ENCODE measurements around the gene LRRK1.

LRRK1 gene

GRCh38 chr15:101024073-101024695, 105.0 kb downstream of the LRRK1 start:
- Histone ChIP-seq H3K9me3 (ENCODE audit: insufficient read depth, low read length, severe bottlenecking) (no peaks in the 10 kb centered on the region), H4K20me1 (ENCODE audit: insufficient read depth, low read length) (no peaks in the 10 kb centered on the region), H3K4me1 (ENCODE audit: insufficient read depth, low read length) (no peaks in the 10 kb centered on the region), H3K9ac (ENCODE audit: low read depth, low read length) (no peak overlapping the region), H3K4me3 (ENCODE audit: low read depth in 1 of 2, low read length in 2 of 2) (no peak overlapping the region), H3K79me2 (ENCODE audit: insufficient read depth, low read length) (no peaks in the 10 kb centered on the region), H3K27me3 (ENCODE audit: insufficient read depth, low read length, poor library complexity) (no peaks in the 10 kb centered on the region), H2AFZ (ENCODE audit: low read depth, low read length) (no peak overlapping the region), H3K36me3 (ENCODE audit: insufficient read depth, low read length) (no peaks in the 10 kb centered on the region), H3K27ac (ENCODE audit: low read length) (no peak overlapping the region), H3K4me2 (ENCODE audit: insufficient read depth, low read length) (no peak overlapping the region)
- TF ChIP-seq EZH2 (IDR thresholded peaks at IDR 0.05; ENCODE audit: borderline replicate concordance, low read depth, low read length, severe bottlenecking) (no peak), CTCF (IDR thresholded peaks at IDR 0.05; ENCODE audit: borderline replicate concordance, extremely low read depth, low read length, poor library complexity, severe bottlenecking) (no peak)
- ATAC-seq (ENCODE audit: insufficient read depth, low read depth) (no peak), DNase-seq (no peak)

- ATAC-seq (ENCODE audit: insufficient read depth, low read depth): no peak
- Histone ChIP-seq H3K27ac (ENCODE audit: low read length) (no peak overlapping the region), H3K27me3 (ENCODE audit: insufficient read depth, low read length, poor library complexity) (no peaks in the 10 kb centered on the region), H3K9me3 (ENCODE audit: insufficient read depth, low read length, severe bottlenecking) (no peaks in the 10 kb centered on the region), H3K36me3 (ENCODE audit: insufficient read depth, low read length) (no peaks in the 10 kb centered on the region), H3K9ac (ENCODE audit: low read depth, low read length) (no peak overlapping the region), H4K20me1 (ENCODE audit: insufficient read depth, low read length) (no peaks in the 10 kb centered on the region), H3K4me2 (ENCODE audit: insufficient read depth, low read length) (no peak overlapping the region), H2AFZ (ENCODE audit: low read depth, low read length) (no peak overlapping the region), H3K4me3 (ENCODE audit: low read depth in 1 of 2, low read length in 2 of 2) (no peak overlapping the region), H3K79me2 (ENCODE audit: insufficient read depth, low read length) (no peaks in the 10 kb centered on the region), H3K4me1 (ENCODE audit: insufficient read depth, low read length) (no peaks in the 10 kb centered on the region)
- TF ChIP-seq EZH2 (IDR thresholded peaks at IDR 0.05; ENCODE audit: borderline replicate concordance, low read depth, low read length, severe bottlenecking) (no peak), CTCF (IDR thresholded peaks at IDR 0.05; ENCODE audit: borderline replicate concordance, extremely low read depth, low read length, poor library complexity, severe bottlenecking) (no peak)
- DNase-seq: no peak
Measured at GRCh38 chr15:101024706-101025500, 105.7 kb downstream of the LRRK1 start.

- Histone ChIP-seq H2AFZ (ENCODE audit: low read depth, low read length) (no peak overlapping the region), H3K4me1 (ENCODE audit: insufficient read depth, low read length) (no peaks in the 10 kb centered on the region), H3K27ac (ENCODE audit: low read length) (no peak overlapping the region), H3K9ac (ENCODE audit: low read depth, low read length) (no peak overlapping the region), H3K4me2 (ENCODE audit: insufficient read depth, low read length) (no peak overlapping the region), H3K4me3 (ENCODE audit: low read depth in 1 of 2, low read length in 2 of 2) (no peak overlapping the region), H3K9me3 (ENCODE audit: insufficient read depth, low read length, severe bottlenecking) (no peaks in the 10 kb centered on the region), H3K36me3 (ENCODE audit: insufficient read depth, low read length) (no peaks in the 10 kb centered on the region), H3K27me3 (ENCODE audit: insufficient read depth, low read length, poor library complexity) (no peaks in the 10 kb centered on the region), H4K20me1 (ENCODE audit: insufficient read depth, low read length) (no peaks in the 10 kb centered on the region), H3K79me2 (ENCODE audit: insufficient read depth, low read length) (no peaks in the 10 kb centered on the region)
- no peak for ATAC-seq (ENCODE audit: insufficient read depth, low read depth)
- no peak for DNase-seq
- TF ChIP-seq CTCF (IDR thresholded peaks at IDR 0.05; ENCODE audit: borderline replicate concordance, extremely low read depth, low read length, poor library complexity, severe bottlenecking) (no peak), EZH2 (IDR thresholded peaks at IDR 0.05; ENCODE audit: borderline replicate concordance, low read depth, low read length, severe bottlenecking) (no peak)
Measured at GRCh38 chr15:101025501-101025885, 106.3 kb downstream of the LRRK1 start.
